Parathyroid adenoma (tissue), 2 donors: ENCODE measurements around the gene SIPA1L3.

Experiments
- H2AFZ ChIP-seq: fragments of 300-600 bp; sonication (generic); one replicate; pipeline ENCODE4 v1.7.0; 2017; ENCODE audit warnings: antibody characterized with exemption, mild to moderate bottlenecking
- H3K27ac ChIP-seq: fragments of 300-600 bp; sonication (generic); one replicate; pipeline ENCODE4 v1.7.0; 2017
- H3K27me3 ChIP-seq: fragments of 300-600 bp; sonication (generic); one replicate; pipeline ENCODE4 v1.7.0; 2017; ENCODE audit warnings: low read length; ENCODE audit not compliant: control insufficient read depth, insufficient read depth
- H3K36me3 ChIP-seq: fragments of 300-600 bp; sonication (generic); one replicate; pipeline ENCODE4 v1.7.0; 2017; ENCODE audit warnings: low read length; ENCODE audit not compliant: control insufficient read depth, insufficient read depth
- H3K4me1 ChIP-seq: fragments of 300-600 bp; sonication (generic); one replicate; pipeline ENCODE4 v1.7.0; 2017; ENCODE audit warnings: control low read depth
- H3K4me2 ChIP-seq: fragments of 300-600 bp; sonication (generic); one replicate; pipeline ENCODE4 v1.7.0; 2017; ENCODE audit warnings: low read length
- H3K4me3 ChIP-seq: fragments of 300-600 bp; sonication (generic); one replicate; pipeline ENCODE4 v1.7.0; 2017; ENCODE audit warnings: low read depth, low read length
- H3K79me2 ChIP-seq: fragments of 300-600 bp; sonication (generic); one replicate; pipeline ENCODE4 v1.7.0; 2017; ENCODE audit warnings: control low read depth
- H3K9ac ChIP-seq: fragments of 300-600 bp; sonication (generic); one replicate; pipeline ENCODE4 v1.7.0; 2017; ENCODE audit warnings: mild to moderate bottlenecking
- H3K9me3 ChIP-seq: fragments of 300-600 bp; sonication (generic); one replicate; pipeline ENCODE4 v1.7.0; 2017; ENCODE audit warnings: low read length; ENCODE audit not compliant: control insufficient read depth
- TF ChIP-seq, protein P1 (sequence below): fragments of 300-600 bp; sonication (generic); IDR thresholded peaks from one replicate; pipeline ENCODE4 v1.7.0; 2017; ENCODE audit warnings: antibody characterized with exemption, mild to moderate bottlenecking
- donor health status: primary hyperparathyroidism.

SIPA1L3 gene

DNA sequence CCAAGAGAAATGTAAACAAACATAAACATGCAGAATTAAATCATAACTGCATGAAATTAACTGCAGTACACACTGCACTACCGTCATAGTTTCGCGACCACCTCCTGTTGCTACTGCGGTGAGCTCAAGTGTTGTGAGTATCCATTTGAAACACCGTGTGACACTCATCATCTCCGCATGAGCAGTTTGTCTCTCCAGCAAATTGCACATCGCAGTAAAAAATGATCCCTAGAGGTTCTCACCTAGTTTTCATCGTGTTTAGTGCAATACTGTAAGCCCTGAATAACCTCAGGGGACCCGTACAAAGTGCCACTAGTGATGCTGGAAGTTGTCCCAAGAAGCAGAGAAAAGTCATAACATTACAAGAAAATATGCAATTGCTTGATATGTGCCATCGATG lies 169.3 kb downstream of the SIPA1L3 start:
- Histone ChIP-seq H3K36me3 (no peaks in the 10 kb centered on the region), H3K27ac (no peak overlapping the region), H3K4me3 (no peak overlapping the region), H3K4me2 (no peak overlapping the region), H3K9ac (no peak overlapping the region), H3K4me1 (no peaks in the 10 kb centered on the region), H3K9me3 (no peaks in the 10 kb centered on the region), H2AFZ (no peak overlapping the region), H3K79me2 (no peaks in the 10 kb centered on the region), H3K27me3 (no peaks in the 10 kb centered on the region)
- TF ChIP-seq, protein P1, sequence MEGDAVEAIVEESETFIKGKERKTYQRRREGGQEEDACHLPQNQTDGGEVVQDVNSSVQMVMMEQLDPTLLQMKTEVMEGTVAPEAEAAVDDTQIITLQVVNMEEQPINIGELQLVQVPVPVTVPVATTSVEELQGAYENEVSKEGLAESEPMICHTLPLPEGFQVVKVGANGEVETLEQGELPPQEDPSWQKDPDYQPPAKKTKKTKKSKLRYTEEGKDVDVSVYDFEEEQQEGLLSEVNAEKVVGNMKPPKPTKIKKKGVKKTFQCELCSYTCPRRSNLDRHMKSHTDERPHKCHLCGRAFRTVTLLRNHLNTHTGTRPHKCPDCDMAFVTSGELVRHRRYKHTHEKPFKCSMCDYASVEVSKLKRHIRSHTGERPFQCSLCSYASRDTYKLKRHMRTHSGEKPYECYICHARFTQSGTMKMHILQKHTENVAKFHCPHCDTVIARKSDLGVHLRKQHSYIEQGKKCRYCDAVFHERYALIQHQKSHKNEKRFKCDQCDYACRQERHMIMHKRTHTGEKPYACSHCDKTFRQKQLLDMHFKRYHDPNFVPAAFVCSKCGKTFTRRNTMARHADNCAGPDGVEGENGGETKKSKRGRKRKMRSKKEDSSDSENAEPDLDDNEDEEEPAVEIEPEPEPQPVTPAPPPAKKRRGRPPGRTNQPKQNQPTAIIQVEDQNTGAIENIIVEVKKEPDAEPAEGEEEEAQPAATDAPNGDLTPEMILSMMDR, result no peak

DNA sequence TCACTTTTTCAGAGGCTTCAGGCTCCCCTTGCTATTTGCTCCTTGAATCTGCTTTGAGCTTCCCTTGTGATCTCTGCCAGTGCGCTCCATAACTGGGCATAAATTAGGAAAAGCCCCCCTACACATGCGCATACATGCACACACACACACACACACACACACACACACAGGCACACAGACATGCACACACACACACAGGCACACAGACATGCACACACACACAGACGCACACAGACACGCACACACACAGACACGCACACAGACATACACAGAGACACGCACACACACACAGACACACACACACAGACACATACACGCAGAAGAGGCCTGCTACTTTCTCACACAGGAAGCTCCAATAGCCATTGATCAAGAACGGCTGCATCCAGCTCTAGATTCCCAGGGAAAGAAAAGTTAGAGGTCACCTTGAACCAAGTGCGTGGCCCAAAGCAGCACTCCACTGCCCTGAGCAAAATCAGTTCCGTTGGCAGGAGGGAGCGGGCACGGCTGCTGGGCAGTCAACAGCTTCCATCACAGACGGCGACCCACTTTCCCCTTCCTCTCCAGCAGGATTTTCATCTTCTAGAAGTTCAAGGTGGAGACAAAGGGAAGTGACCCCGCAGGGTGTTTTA lies 171.4 kb downstream of the SIPA1L3 start:
- H3K4me1 ChIP-seq, result no peaks in the 10 kb centered on the region
- H3K9ac ChIP-seq, result no peak overlapping the region
- H3K27me3 ChIP-seq, result no peaks in the 10 kb centered on the region
- H2AFZ ChIP-seq, result no peak overlapping the region
- H3K79me2 ChIP-seq, result no peaks in the 10 kb centered on the region
- H3K4me2 ChIP-seq, result no peak overlapping the region
- H3K4me3 ChIP-seq, result no peak overlapping the region
- no peaks in the 10 kb centered on the region for H3K9me3 ChIP-seq
- no peak overlapping the region for H3K27ac ChIP-seq
- TF ChIP-seq, protein P1, result no peak
- no peaks in the 10 kb centered on the region for H3K36me3 ChIP-seq

DNA sequence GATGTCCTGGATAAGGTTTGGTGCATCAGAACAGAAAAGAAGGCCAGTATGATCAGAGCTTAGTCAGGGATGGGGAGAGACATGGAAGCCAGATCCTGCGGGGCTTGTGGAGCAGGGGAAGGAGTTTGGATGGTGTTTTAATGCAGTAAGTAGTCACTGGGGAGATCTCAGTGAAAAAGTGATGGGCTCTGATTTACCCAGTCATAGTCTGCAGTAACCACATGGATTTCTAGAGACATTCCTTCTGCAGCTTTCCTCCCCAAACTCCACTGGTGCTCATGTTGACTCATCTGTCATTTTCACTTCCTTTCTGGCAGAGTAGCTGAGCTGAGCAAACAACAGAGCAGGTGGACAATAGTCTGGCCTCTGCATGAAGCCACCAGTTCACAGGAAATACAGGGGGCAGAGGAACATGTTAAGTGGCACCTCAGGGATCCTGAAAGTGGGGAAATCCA lies 172.9 kb downstream of the SIPA1L3 start:
- Histone ChIP-seq H3K27me3 (no peaks in the 10 kb centered on the region), H3K4me2 (no peak overlapping the region), H2AFZ (no peak overlapping the region), H3K27ac (no peak overlapping the region), H3K4me3 (no peak overlapping the region), H3K36me3 (no peaks in the 10 kb centered on the region), H3K9me3 (no peaks in the 10 kb centered on the region), H3K4me1 (no peaks in the 10 kb centered on the region), H3K79me2 (no peaks in the 10 kb centered on the region), H3K9ac (no peak overlapping the region)
- TF ChIP-seq, protein P1, result no peak

DNA sequence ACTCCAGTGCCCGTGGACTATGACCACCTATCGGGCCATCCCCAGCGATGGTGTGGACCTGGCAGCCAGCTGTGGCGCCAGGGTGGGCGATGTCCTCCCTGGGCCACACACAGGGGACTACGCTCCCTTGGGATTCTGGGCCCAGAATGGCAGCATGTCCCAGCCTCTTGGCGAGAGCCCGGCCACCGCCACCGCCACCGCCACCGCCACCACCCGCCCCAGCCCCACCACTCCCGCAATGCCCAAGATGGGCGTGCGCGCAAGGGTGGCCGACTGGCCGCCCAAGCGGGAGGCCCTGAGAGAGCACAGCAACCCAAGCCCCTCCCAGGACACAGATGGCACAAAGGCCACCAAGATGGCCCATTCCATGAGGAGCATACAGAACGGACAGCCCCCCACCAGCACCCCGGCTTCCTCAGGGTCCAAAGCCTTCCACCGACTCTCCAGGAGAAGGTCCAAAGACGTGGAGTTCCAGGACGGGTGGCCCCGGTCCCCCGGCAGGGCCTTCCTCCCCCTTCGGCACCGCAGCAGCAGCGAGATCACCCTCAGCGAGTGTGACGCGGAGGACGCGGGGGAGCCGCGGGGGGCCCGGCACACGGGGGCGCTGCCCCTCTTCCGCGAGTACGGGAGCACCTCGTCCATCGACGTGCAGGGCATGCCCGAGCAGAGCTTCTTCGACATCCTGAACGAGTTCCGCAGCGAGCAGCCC lies 174.7 kb downstream of the SIPA1L3 start:
- Histone ChIP-seq H3K4me3 (no peak overlapping the region), H3K27ac (no peak overlapping the region), H3K36me3 (no peaks in the 10 kb centered on the region), H3K79me2 (no peaks in the 10 kb centered on the region), H3K4me1 (no peaks in the 10 kb centered on the region), H3K27me3 (no peaks in the 10 kb centered on the region), H3K9ac (no peak overlapping the region), H3K4me2 (no peak overlapping the region), H2AFZ (no peak overlapping the region), H3K9me3 (no peaks in the 10 kb centered on the region)
- TF ChIP-seq, protein P1, result no peak
